Endodermal cell (in vitro differentiated cells): ENCODE data around the gene BAHD1. TPM values are rescaled to one million over a fixed set of nuclear protein-coding genes. Genes with fewer than 3 reads are reported as not detected.

ENCODE experiments used
- DNase-seq: peaks from one replicate; pipeline ENCODE4 v3.0.0-alpha.2; 2017
- H3K27ac ChIP-seq: 2 replicates; pipeline ENCODE4 v1.5.1; 2013; ENCODE audit warnings: mild to moderate bottlenecking, low read depth, low read length, moderate library complexity
- H3K27me3 ChIP-seq: 2 replicates; pipeline ENCODE4 v1.6.1; 2013; ENCODE audit warnings: mild to moderate bottlenecking, low read length, moderate library complexity; ENCODE audit not compliant: insufficient read depth, control insufficient read depth, poor library complexity, severe bottlenecking
- H3K36me3 ChIP-seq: 2 replicates; pipeline ENCODE4 v1.7.0; 2013; ENCODE audit warnings: mild to moderate bottlenecking, low read length, moderate library complexity; ENCODE audit not compliant: control insufficient read depth, insufficient read depth
- H3K4me1 ChIP-seq: one replicate; pipeline ENCODE4 v1.7.0; 2013; ENCODE audit warnings: low read length; ENCODE audit not compliant: control insufficient read depth, insufficient read depth
- H3K4me3 ChIP-seq: 2 replicates; pipeline ENCODE4 v1.5.1; 2013; ENCODE audit warnings: mild to moderate bottlenecking, low read length, moderate library complexity
- H3K9ac ChIP-seq: 2 replicates; pipeline ENCODE4 v1.6.1; 2013; ENCODE audit warnings: mild to moderate bottlenecking, low read length, moderate library complexity; ENCODE audit not compliant: poor library complexity, severe bottlenecking; ENCODE audit errors: extremely low read depth
- H3K9me3 ChIP-seq: 2 replicates; pipeline ENCODE4 v1.6.1; 2013; ENCODE audit warnings: mild to moderate bottlenecking, low read length, moderate library complexity; ENCODE audit not compliant: control insufficient read depth
- H3K27ac Mint-ChIP-seq: 2 replicates; pipeline ENCODE4 v1.8.0; 2020; ENCODE audit warnings: mixed read lengths
- H3K27me3 Mint-ChIP-seq: 2 replicates; pipeline ENCODE4 v1.8.0; 2021; ENCODE audit warnings: mild to moderate bottlenecking, mixed read lengths; ENCODE audit not compliant: insufficient read depth
- H3K36me3 Mint-ChIP-seq: 2 replicates; pipeline ENCODE4 v1.8.0; 2020; ENCODE audit warnings: low read depth, mixed read lengths
- H3K4me1 Mint-ChIP-seq: 2 replicates; pipeline ENCODE4 v1.8.0; 2020; ENCODE audit warnings: mixed read lengths
- H3K4me3 Mint-ChIP-seq: 2 replicates; pipeline ENCODE4 v1.8.0; 2020; ENCODE audit warnings: mild to moderate bottlenecking, moderate library complexity, mixed read lengths
- H3K9me3 Mint-ChIP-seq: 2 replicates; pipeline ENCODE4 v1.8.0; 2020; ENCODE audit warnings: mild to moderate bottlenecking, mixed read lengths
- CTCF ChIP-seq: fragments of 200-600 bp; sonication (generic); conservative IDR thresholded peaks from 2 replicates; pipeline ENCODE4 v1.5.0; 2021; ENCODE audit warnings: antibody characterized with exemption, mild to moderate bottlenecking
- WGBS, 2 experiments: methylation state at CpG; one replicate each; pipeline versions ENCODE4 v1.1.5 to v1.1.7; 2013; ENCODE audit warnings: missing lambda C conversion rate in 2 of 2, mixed read lengths in 1 of 2; ENCODE audit not compliant: insufficient coverage in 1 of 2, insufficient read length in 1 of 2; 5-methylcytosine and 5-hydroxymethylcytosine counted together
- total RNA-seq, 2 donors: library from RNA; stranded (reverse); fragmentation: NEBNext Ultra II Directional in 1 of 2; extraction: Animal tissue kit (Norgen Biotek cat#: 25700) in 1 of 2; gene quantifications; 2 replicates in 1 of 2; 3 replicates in 1 of 2; pipeline ENCODE4 v1.2.1, GENCODE V29; 2021

The BAHD1 gene
- total RNA-seq, 2 donors from 2014 or later: 23.5 to 30.1 TPM

- H3K4me1 ChIP-seq: no peaks in the 10 kb centered on the region
- DNase-seq: no peak
- H3K36me3 Mint-ChIP-seq: peaks cover 43% of the 10 kb centered on the region
- no peak overlapping the region for H3K4me3 Mint-ChIP-seq
- H3K9me3 Mint-ChIP-seq: no peaks in the 10 kb centered on the region
- H3K9ac ChIP-seq: no peak overlapping the region
- peaks cover 47% of the 10 kb centered on the region for H3K36me3 ChIP-seq
- no peaks in the 10 kb centered on the region for H3K27me3 ChIP-seq
- 71 to 93% methylated on average over 1 to 3 of the region's 3 CpGs for WGBS, 2 experiments
- no peak overlapping the region for H3K27ac ChIP-seq
- H3K27ac Mint-ChIP-seq: no peak overlapping the region
- no peak for TF ChIP-seq CTCF
- peaks cover 3% of the 10 kb centered on the region for H3K4me1 Mint-ChIP-seq
- no peak overlapping the region for H3K4me3 ChIP-seq
- H3K9me3 ChIP-seq: no peaks in the 10 kb centered on the region
- no peaks in the 10 kb centered on the region for H3K27me3 Mint-ChIP-seq
These were observed 23.9 kb downstream of the BAHD1 start for GRCh38 chr15:40464595-40465185.

GRCh38 chr15:40465939-40466338, 25.2 kb downstream of the BAHD1 start:
- peaks cover 10% of the 10 kb centered on the region for H3K4me1 Mint-ChIP-seq
- Histone ChIP-seq H3K9me3 (no peaks in the 10 kb centered on the region), H3K27me3 (no peaks in the 10 kb centered on the region), H3K36me3 (peaks cover 41% of the 10 kb centered on the region), H3K27ac (no peak overlapping the region), H3K4me3 (no peak overlapping the region), H3K9ac (no peak overlapping the region), H3K4me1 (peaks cover 6% of the 10 kb centered on the region)
- no peaks in the 10 kb centered on the region for H3K9me3 Mint-ChIP-seq
- no peak for TF ChIP-seq CTCF
- no peak overlapping the region for H3K27ac Mint-ChIP-seq
- DNase-seq: no peak
- WGBS, 2 experiments: 97 to 100% methylated on average over 3 to 10 of the region's 10 CpGs
- H3K4me3 Mint-ChIP-seq: no peak overlapping the region
- no peaks in the 10 kb centered on the region for H3K27me3 Mint-ChIP-seq
- H3K36me3 Mint-ChIP-seq: peaks cover 38% of the 10 kb centered on the region

GRCh38 chr15:40466426-40467260, 25.9 kb downstream of the BAHD1 start:
- no peak for TF ChIP-seq CTCF
- Histone ChIP-seq H3K27ac (no peak overlapping the region), H3K36me3 (peaks cover 41% of the 10 kb centered on the region), H3K9ac (no peak overlapping the region), H3K9me3 (no peaks in the 10 kb centered on the region), H3K4me3 (no peak overlapping the region), H3K4me1 (peaks cover 6% of the 10 kb centered on the region), H3K27me3 (no peaks in the 10 kb centered on the region)
- no peak for DNase-seq
- Mint-ChIP-seq H3K9me3 (no peaks in the 10 kb centered on the region), H3K27me3 (no peaks in the 10 kb centered on the region), H3K4me3 (no peak overlapping the region), H3K36me3 (peaks cover 36% of the 10 kb centered on the region), H3K4me1 (peaks cover 12% of the 10 kb centered on the region), H3K27ac (peak overlapping the region; percentile 17)
- WGBS, 2 experiments: 89 to 92% methylated on average over 4 to 7 of the region's 7 CpGs
